C4-2B (cell line): ENCODE measurements around the gene PLSCR1.

ENCODE experiments used
- CTCF ChIP-seq: fragments of 450-650 bp; conservative IDR thresholded peaks from 2 replicates; pipeline ENCODE4 v1.5.1; 2017; ENCODE audit warnings: mild to moderate bottlenecking
- ZFX ChIP-seq: fragments of 450-650 bp; IDR thresholded peaks from 2 replicates; pipeline ENCODE4 v1.6.1; 2017

- TF ChIP-seq CTCF (no peak), ZFX (no peak)
Observed at GRCh38 chr3:146581080-146581601, 36.7 kb upstream of the PLSCR1 start.
